HG02610 (cell line): ENCODE results near the gene MAP3K7CL.

ENCODE experiments used
- ATAC-seq: cut with Tn5 transposase; IDR thresholded peaks from one replicate; pipeline ENCODE4 v1.9.1; 2021; ENCODE audit warnings: mild to moderate bottlenecking, moderate library complexity; ENCODE audit not compliant: unreplicated experiment

Gene MAP3K7CL

GRCh38 chr21:29194342-29194741 lies 63.9 kb downstream of the MAP3K7CL start:
- no peak for ATAC-seq

- no peak for ATAC-seq
These were observed 64.4 kb downstream of the MAP3K7CL start for GRCh38 chr21:29194847-29195246.

DNA sequence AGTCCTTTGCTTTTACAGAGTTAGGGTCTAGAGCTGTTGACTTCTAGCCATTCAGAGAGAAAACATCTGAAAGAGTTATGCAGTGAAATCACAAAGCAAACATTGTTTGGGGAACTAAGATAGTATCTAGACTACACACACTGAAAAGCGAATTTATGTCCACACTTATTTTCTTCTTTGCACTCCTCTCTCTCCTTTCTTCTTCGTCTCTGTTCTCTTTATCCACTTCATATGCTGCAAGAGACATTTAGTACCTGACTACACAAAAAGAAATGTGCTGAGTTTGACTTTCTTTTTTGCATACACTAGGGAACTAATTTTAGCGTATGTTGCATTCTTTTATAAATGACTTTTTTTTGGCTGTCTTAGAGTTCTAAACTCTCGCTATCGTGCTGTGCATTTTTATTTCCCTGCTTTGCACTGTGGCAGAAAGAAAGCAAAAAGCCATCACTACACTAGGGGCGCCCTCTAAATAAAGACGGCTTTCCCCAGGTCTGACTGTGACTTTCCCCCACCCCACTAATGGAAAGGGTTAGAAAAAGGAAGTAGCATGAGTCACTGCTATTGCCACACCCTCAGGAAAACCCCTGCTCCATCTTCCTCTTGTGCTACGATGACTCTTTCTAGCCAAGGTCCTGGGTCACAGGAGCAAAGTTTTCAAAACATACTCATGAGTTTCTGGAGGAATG lies 65.7 kb downstream of the MAP3K7CL start:
- ATAC-seq, result peak; percentile 98

DNA sequence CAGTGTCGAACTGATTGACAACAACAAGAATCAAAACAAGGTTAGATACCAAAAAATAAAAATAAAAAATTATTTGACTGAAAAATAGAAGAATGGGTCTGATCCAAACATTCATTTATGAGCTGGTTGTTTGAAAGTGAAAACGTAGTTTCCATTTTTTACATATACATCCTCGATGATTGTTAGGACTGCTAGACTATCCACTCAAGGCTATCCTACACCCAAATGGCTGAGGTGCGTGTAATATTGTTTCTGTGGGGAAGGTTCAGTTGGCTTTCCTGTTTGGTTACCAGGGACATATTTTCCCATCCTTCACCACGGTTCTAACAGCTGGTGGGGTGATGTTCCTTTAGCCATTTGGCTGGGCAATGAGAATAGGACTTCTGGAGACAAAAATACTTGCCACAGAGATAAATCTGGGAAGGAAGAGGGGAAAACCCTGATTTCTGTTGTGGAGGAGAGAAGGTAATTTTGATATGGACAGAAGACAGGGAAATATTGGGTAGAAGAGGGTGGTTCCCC lies 66.3 kb downstream of the MAP3K7CL start:
- peak; percentile 22 for ATAC-seq

DNA sequence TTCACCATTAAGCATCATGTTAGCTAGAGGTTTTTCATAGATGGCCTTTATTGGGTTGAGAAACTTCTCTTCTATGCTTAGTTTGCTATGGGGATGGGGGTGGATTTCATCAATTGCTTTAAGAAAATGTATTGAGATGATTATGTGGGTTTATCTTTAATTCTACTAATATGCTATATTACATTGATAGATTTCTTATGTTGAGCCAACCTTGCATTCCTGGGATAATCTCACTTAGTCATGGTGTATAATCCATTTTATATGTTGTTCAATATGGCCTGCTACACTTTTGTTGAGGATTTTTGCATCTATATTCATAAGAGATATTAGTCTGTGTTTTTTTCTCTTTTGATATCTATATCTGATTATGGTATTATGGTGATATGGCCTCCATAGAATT lies 70.7 kb downstream of the MAP3K7CL start:
- ATAC-seq, result no peak

- ATAC-seq, result no peak
These were observed 74.6 kb downstream of the MAP3K7CL start for GRCh38 chr21:29205009-29205408.

DNA sequence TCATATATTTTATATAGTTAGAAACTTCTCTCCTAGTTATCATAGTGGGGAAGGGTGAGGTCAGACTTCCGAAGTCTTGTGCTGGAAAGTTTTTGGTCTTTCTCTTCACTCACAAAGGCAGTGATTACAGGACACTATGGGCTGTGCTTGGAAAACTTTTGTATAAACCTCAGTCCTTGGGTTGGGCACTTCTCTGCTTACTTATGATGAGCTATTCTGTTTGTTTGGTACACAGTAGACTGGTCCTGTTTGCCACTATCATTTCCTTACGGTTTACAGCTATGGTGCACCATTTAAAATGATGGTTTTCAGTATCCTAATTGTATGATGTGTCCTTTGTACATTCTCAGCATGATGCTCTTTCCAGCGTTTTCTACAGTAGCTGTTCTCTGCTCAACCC lies 75.5 kb downstream of the MAP3K7CL start:
- ATAC-seq, result no peak

GRCh38 chr21:29206445-29206844 lies 76.0 kb downstream of the MAP3K7CL start:
- ATAC-seq, result no peak

- no peak for ATAC-seq
These were observed 76.8 kb downstream of the MAP3K7CL start for GRCh38 chr21:29207201-29207600.

DNA sequence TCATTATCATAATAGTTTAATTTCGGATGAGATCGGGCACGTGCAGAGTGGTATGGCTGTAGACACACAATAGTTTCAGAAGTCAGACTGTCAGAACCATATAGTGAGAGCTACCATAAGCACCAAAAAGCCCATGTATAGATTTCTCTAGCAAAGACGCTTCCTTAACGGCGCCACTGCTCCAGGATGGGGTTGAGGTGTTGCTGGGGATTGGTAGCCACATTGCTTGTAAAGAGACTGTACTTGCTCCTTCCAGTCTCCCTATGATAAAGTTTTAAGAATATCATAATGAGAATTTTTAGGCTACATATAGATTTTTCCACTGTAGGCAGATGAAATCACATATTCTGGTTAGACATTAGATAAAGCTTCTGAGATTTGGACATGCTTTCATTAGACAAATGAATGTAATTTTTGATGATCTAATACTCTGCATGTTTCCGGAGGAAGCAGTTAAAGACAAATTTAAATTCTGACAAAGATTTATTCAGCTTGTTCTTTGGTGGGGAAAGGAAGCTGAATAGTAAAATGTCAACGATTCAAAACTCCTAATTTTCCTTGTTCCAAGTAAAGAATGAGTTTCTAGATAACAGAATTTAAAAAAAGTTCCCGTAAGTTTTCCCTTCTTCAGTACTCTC lies 77.7 kb downstream of the MAP3K7CL start:
- ATAC-seq, result no peak

- no peak for ATAC-seq
These were observed 78.2 kb downstream of the MAP3K7CL start for GRCh38 chr21:29208682-29209059.

DNA sequence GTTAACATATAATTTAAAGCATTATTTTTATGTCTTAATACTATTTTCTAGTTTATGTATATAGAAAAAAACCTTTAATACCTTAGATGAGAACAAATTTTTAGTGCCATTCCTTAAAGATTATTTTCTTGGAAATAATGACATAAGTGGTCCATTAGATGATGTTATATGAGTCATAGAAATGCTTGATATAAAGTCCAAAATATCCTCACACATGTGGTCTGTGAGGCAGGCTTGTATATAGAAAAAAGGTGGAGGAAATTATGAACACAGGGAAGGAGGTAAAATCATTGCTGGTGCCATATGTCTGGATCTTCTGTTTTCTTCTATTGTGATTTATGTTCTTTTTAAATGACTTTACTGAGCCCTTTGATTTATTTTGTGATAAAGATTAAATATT lies 79.3 kb downstream of the MAP3K7CL start:
- ATAC-seq, result no peak

DNA sequence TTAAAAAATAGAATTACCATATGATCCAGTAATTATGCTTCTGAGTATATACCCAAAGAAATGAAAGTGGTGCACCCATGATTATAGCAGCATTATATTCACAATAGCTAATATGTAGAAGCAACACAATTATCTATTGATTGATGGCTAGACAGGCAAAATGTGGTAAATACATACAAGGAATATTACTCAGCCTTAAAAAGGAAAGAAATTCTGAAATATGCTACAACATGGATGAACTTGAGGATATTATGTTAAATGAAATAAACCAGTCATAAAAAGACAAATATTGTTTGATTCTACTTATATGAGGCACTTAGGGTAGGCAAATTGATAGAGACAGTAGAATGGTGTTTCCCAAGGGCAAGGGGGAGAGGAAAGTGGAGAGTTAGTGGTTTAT lies 80.8 kb downstream of the MAP3K7CL start:
- no peak for ATAC-seq

GRCh38 chr21:29212446-29212845 lies 82.0 kb downstream of the MAP3K7CL start:
- no peak for ATAC-seq

DNA sequence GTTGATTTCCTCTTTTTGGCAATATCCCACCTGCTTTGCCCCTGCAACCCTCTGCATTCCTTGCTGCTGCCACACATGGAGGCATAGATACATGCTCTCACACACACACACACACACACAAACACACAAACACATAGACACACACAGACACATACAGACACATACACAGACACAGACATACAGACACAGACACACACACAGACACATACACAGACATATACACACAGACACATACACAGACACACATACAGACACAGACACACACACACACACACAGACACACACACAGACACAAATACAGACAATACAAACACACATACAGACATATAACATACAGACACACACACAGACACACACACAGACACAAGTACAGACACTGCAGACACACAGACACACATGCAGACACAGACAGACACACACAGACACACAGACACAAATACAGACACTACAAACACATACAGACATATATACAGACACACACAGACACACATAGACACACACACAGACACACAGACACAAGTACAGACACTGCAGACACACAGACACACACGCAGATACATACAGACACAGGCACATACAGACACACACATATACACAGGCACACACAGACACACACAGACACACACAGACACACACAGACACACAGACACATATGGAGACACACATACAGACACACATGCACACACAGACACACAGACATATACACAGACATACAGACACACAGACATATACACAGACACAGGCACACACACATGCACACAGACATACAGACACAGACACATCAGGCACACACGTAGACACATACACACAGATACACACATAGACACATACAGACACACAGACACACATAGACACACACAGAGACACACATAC lies 83.3 kb downstream of the MAP3K7CL start:
- no peak for ATAC-seq

- ATAC-seq, result no peak
These were observed 85.3 kb downstream of the MAP3K7CL start for GRCh38 chr21:29215709-29216108.

DNA sequence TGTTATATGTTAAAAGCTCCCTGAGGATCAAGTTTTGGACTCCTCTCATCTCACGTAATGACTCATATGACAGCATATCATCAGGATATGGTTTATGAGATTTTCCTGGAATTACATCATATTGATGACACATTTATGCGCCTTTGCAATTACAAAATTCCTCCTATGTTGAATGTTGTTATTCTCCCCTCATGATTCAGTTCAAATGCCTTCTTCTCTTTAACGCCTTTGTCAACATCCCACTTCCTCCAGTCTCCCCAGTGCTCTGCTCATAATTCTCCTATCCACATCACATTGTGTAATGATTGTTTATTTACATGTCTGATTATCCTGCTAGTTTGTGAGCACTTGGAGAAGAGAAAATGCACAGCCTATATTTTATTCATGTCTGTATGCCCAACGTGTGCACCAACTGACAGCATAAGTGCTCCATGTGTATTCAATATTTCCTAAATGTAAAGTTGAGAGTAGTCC lies 87.4 kb downstream of the MAP3K7CL start:
- no peak for ATAC-seq

DNA sequence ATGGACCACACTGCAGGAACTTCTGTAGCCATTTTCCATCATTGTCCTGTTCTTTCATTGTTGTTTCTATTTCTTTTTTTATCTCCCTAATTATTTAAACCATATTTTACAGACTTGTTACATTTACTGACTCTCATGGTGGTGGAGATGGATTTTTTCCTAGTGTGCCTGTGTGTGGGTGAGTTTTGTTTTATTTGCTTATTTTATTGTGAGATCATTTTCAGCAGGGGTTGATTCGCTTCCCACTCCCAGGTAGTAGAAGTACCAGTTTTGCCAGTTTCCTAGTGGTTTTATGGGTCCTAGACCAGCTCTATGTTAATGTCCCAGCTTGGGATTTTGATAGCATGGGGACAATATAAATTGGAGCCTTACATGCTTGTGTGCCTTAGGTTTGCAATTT lies 88.3 kb downstream of the MAP3K7CL start:
- ATAC-seq, result no peak

DNA sequence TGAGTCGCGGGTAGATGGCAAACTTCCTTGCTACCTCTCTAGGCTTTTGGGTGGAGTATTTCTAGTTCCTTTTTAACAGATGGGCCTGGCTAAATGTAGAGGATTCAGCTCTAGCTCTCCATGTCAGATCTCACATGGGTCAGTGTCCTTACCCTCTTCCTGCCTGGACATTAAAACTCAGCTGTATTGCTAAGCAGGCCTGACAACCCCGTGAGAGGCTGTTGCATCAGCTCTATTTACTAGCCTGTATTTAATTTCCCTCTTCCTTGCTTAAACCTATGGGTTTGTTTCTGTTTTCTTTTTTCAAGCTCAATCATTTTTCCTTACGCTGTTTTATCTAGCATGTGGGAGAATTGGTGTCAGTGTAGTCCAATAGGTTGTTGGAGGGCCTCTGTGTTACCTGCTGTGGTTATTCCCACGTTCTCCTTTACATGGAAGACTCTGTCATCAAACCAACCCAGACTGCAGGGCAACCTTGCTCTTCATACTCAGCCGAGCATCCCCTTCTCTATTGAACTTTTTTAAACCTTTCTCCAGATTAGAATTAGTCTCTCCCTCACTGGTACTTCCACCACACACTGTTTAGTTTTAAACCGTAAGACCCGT lies 88.8 kb downstream of the MAP3K7CL start:
- ATAC-seq, result no peak

DNA sequence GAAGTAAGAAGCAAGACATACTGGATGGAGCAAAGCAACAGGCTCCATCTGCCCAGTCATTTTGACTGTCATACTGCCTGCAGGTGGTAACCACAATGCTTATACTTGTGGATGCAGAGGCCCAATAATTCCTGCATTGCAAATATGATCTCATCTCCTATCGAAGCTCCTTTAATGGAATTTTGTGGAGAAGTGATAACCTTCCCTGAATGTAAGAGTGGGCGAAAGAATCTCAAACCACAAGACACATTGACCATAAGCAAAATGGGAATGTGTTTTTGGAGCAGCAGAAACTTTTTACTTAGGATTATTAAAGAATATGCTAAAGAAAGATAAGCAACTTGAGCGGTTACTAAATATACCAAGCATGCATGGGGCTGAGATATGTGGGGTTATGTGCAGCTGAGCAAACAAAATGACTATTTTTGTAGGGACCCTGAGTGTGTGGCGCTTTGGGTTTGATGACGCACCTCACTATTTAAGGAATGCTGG lies 90.9 kb downstream of the MAP3K7CL start:
- ATAC-seq, result no peak

- peak; percentile 89 for ATAC-seq
These were observed 93.6 kb downstream of the MAP3K7CL start for GRCh38 chr21:29224006-29224405.
